HepG2 (cell line): ENCODE data around the gene CATSPERB. TPM values are rescaled to one million over a fixed set of nuclear protein-coding genes. Genes with fewer than 3 reads are reported as not detected.

Source experiments
- ATAC-seq: fragments of 200-7000 bp; cut with Tn5 transposase; 3 replicates; pipeline ENCODE4 v1.9.1; 2020; ENCODE audit warnings: mild to moderate bottlenecking, moderate library complexity
- Bru-seq: library from RNA; stranded (reverse); fragments of 400-500 nt; gene quantifications from one replicate; lab custom pipeline; 2021; lab: Mats Ljungman, UMichigan
- BruChase-seq, 2 experiments: library from RNA; stranded (reverse); fragments of 400-500 nt; gene quantifications; one replicate each; lab custom pipeline; 2021; lab: Mats Ljungman, UMichigan
- BruUV-seq: library from RNA; stranded (reverse); fragments of 400-500 nt; replicated peaks from 2 replicates; lab custom pipeline; 2021; lab: Mats Ljungman, UMichigan
- CTCF ChIA-PET: fragments of 300-600 bp; formaldehyde crosslinking; extraction: SDS; loops from one replicate; lab custom pipeline; 2021; ENCODE audit warnings: low total read pairs, inconsistent platforms, low intra/inter-chr PET ratio; lab: Yijun Ruan, JAX
- POLR2A ChIA-PET: fragments of 350-600 bp; sonication (Branson Sonifier 250); formaldehyde crosslinking; loops from one replicate; lab custom pipeline; 2020; ENCODE audit warnings: antibody characterized with exemption, inconsistent platforms; lab: Yijun Ruan, JAX
- DNase-seq: peaks from one replicate; pipeline ENCODE4 v3.0.0-alpha.2; 2015; ENCODE audit warnings: low spot score
- FAIRE-seq: peaks from 3 replicates; lab custom pipeline; 2011; peaks lifted over from hg19 to GRCh38; lab: Jason Lieb, UNC
- H2AFZ ChIP-seq: one replicate; pipeline ENCODE4 v1.6.1; 2011; ENCODE audit warnings: low read length, inconsistent platforms
- H3K27ac ChIP-seq: fragments of 300-600 bp; 3 replicates; pipeline ENCODE4 v1.8.0; 2011; ENCODE audit warnings: mixed run types, mild to moderate bottlenecking, mixed read lengths, low read length, inconsistent platforms; ENCODE audit not compliant: insufficient read depth; ENCODE audit errors: extremely low read length
- H3K27me3 ChIP-seq, 2 experiments: fragments of 200-600 bp in 1 of 2; 2 replicates in 1 of 2; 3 replicates in 1 of 2; pipeline versions ENCODE4 v1.6.0 to v1.8.0; 2011; ENCODE audit warnings: low read length in 2 of 2, mild to moderate bottlenecking in 2 of 2, moderate library complexity in 2 of 2, inconsistent platforms in 1 of 2; ENCODE audit not compliant: insufficient read depth in 2 of 2, control insufficient read depth in 1 of 2
- H3K36me3 ChIP-seq, 2 experiments: fragments of 200-600 bp in 1 of 2; replicated peaks in 1 of 2; 2 replicates in 1 of 2; 3 replicates in 1 of 2; pipeline versions ENCODE4 v1.5.1 to v1.8.0; 2011; ENCODE audit warnings: low read length in 2 of 2, inconsistent platforms in 1 of 2; ENCODE audit not compliant: insufficient read depth in 2 of 2, control insufficient read depth in 1 of 2
- H3K4me1 ChIP-seq: 2 replicates; pipeline ENCODE4 v1.5.1; 2012; ENCODE audit warnings: low read length, inconsistent platforms; ENCODE audit not compliant: insufficient read depth
- H3K4me2 ChIP-seq: 2 replicates; pipeline ENCODE4 v1.6.0; 2011; ENCODE audit warnings: low read depth, low read length, inconsistent platforms
- H3K4me3 ChIP-seq, 3 experiments: fragments of 200-600 bp in 1 of 3; sonication (generic), shearing (Covaris generic) in 1 of 3; replicated peaks in 1 of 3; 2 replicates each; pipeline ENCODE4 v1.5.1; 2011 to 2016; ENCODE audit warnings: low read length in 3 of 3, inconsistent platforms in 2 of 3, low read depth in 2 of 3, mild to moderate bottlenecking in 2 of 3, control low read depth in 1 of 3, mixed read lengths in 1 of 3; ENCODE audit not compliant: insufficient read depth in 1 of 3
- H3K79me2 ChIP-seq: one replicate; pipeline ENCODE4 v1.6.1; 2011; ENCODE audit warnings: low read length, inconsistent platforms; ENCODE audit not compliant: insufficient read depth
- H3K9ac ChIP-seq: 2 replicates; pipeline ENCODE4 v1.6.0; 2011; ENCODE audit warnings: mild to moderate bottlenecking, low read depth, low read length, inconsistent platforms; ENCODE audit not compliant: insufficient read depth
- H3K9me3 ChIP-seq: 2 replicates; pipeline ENCODE4 v1.5.1; 2012; ENCODE audit warnings: mild to moderate bottlenecking, low read length
- H4K20me1 ChIP-seq: 2 replicates; pipeline ENCODE4 v1.6.0; 2011; ENCODE audit warnings: inconsistent platforms, mild to moderate bottlenecking, low read length, moderate library complexity; ENCODE audit not compliant: insufficient read depth
- ARID5B ChIP-seq: IDR thresholded peaks from 2 replicates; pipeline ENCODE4 v1.4.0; 2020; ENCODE audit warnings: mild to moderate bottlenecking, missing genetic modification reagents
- HNF4A ChIP-seq: sonication (generic); formaldehyde crosslinking; IDR thresholded peaks from 2 replicates; pipeline ENCODE4 v1.4.0; 2020; ENCODE audit warnings: missing genetic modification reagents
- TFAP4 ChIP-seq: sonication (generic); IDR thresholded peaks from 2 replicates; pipeline ENCODE4 v1.6.1; 2016; ENCODE audit warnings: low read depth, borderline replicate concordance
- ZNF616 ChIP-seq: sonication (generic); formaldehyde crosslinking; IDR thresholded peaks from 2 replicates; pipeline ENCODE4 v1.5.0; 2020; ENCODE audit warnings: low read depth, mild to moderate bottlenecking, missing genetic modification reagents
- WGBS: methylation state at CpG from one replicate; pipeline ENCODE4 v1.1.6; 2017; ENCODE audit warnings: low lambda C conversion rate; 5-methylcytosine and 5-hydroxymethylcytosine counted together
- in situ Hi-C: cut with HindIII; loops from 2 replicates; pipeline ENCODE4 v1.10.0; 2017; ENCODE audit warnings: low pct_unique_long_range_greater_than_20kb; ENCODE audit not compliant: extremely low pct_ligation_motif_present
- intact Hi-C: fragments of 100-400 bp; cut with micrococcal nuclease; formaldehyde crosslinking; loops from one replicate; pipeline ENCODE4 v1.10.0; 2022; ENCODE audit not compliant: unreplicated experiment
- long read RNA-seq, 2 experiments: library from RNA in 1 of 2; library from polyadenylated mRNA in 1 of 2; stranded (forward) in 1 of 2; unstranded in 1 of 2; transcript quantifications; one replicate each; pipeline ENCODE4 v2.0.0, GENCODE V29; 2019 to 2022
- polyA minus RNA-seq, 3 experiments: library from RNA; depleted of rRNA, polyadenylated mRNA; stranded (reverse); fragments of >200 nt; gene quantifications; 2 replicates each; pipeline ENCODE4 v1.2.3, GENCODE V29; 2011; ENCODE audit warnings: low replicate concordance in 1 of 3
- polyA plus RNA-seq, 8 experiments: library from polyadenylated mRNA; depleted of rRNA in 3 of 8; stranded (reverse) in 7 of 8; unstranded in 1 of 8; fragments of >200 nt; fragmentation: Illumina TruSeq in 4 of 8; extraction: Trizol in 4 of 8; gene quantifications; 2 replicates each; pipeline versions ENCODE4 v1.2.1 to v1.2.3, GENCODE V29; 2011 to 2016; ENCODE audit warnings: low read depth in 4 of 8, missing spikeins in 1 of 8, mixed read lengths in 1 of 8; ENCODE audit not compliant: insufficient read depth in 1 of 8
- total RNA-seq, 5 experiments: library from RNA; depleted of rRNA; stranded (reverse); fragments of >200 nt; fragmentation: Illumina TruSeq; extraction: Trizol; gene quantifications; 2 replicates each; pipeline ENCODE4 v1.2.3, GENCODE V29; 2016; ENCODE audit warnings: low read depth in 1 of 5

Gene CATSPERB
- total RNA-seq (2016; rRNA removed; fragmentation: Illumina TruSeq; extraction: Trizol): not detected in 2 replicates
- not detected in 2 replicates for total RNA-seq (2016; cell fraction: cytosol; rRNA removed; fragmentation: Illumina TruSeq; extraction: Trizol; ENCODE audit: low read depth)
- not detected in 2 replicates for total RNA-seq (2016; cell fraction: insoluble cytoplasmic fraction; rRNA removed; fragmentation: Illumina TruSeq; extraction: Trizol)
- total RNA-seq (2016; cell fraction: membrane; rRNA removed; fragmentation: Illumina TruSeq; extraction: Trizol): not detected in 2 replicates
- total RNA-seq (2016; cell fraction: nucleus; rRNA removed; fragmentation: Illumina TruSeq; extraction: Trizol): not detected in 2 replicates
- not detected in 2 replicates for polyA plus RNA-seq (2011; rRNA removed)
- polyA plus RNA-seq (2011; cell fraction: cytosol; rRNA removed): not detected in 2 replicates
- polyA plus RNA-seq (2011; cell fraction: nucleus; rRNA removed): not detected in 2 replicates
- not detected in 2 replicates for polyA plus RNA-seq (2012)
- not detected in 2 replicates for polyA plus RNA-seq (2016; cell fraction: cytosol; fragmentation: Illumina TruSeq; extraction: Trizol; ENCODE audit: low read depth)
- polyA plus RNA-seq (2016; cell fraction: insoluble cytoplasmic fraction; fragmentation: Illumina TruSeq; extraction: Trizol; ENCODE audit: low read depth): not detected in 2 replicates
- not detected in 2 replicates for polyA plus RNA-seq (2016; cell fraction: membrane; fragmentation: Illumina TruSeq; extraction: Trizol; ENCODE audit: low read depth)
- not detected in 2 replicates for polyA plus RNA-seq (2016; cell fraction: nucleus; fragmentation: Illumina TruSeq; extraction: Trizol; ENCODE audit: insufficient read depth, low read depth)
- not detected in 2 replicates for polyA minus RNA-seq (2011; rRNA and poly(A)+ RNA removed; ENCODE audit: low replicate concordance)
- not detected in 2 replicates for polyA minus RNA-seq (2011; cell fraction: cytosol; rRNA and poly(A)+ RNA removed)
- not detected in 2 replicates for polyA minus RNA-seq (2011; cell fraction: nucleus; rRNA and poly(A)+ RNA removed)
- Bru-seq, nascent RNA: percentile 1 among the genes with signal in this experiment
- BruChase-seq, experiment 1, labeled RNA remaining after a 6-hour chase: percentile 1 among the genes with signal in this experiment
- BruChase-seq, experiment 2, labeled RNA remaining after a 2-hour chase: percentile 2 among the genes with signal in this experiment
- long read RNA-seq, experiment 1: 0 reads
- long read RNA-seq, experiment 2: 0 reads

- H3K4me2 ChIP-seq: no peak within 1 kb of the TSS
- no peaks in the 10 kb centered on the region for H3K79me2 ChIP-seq
- DNase-seq: no peak
- no peaks in the 10 kb centered on the region for H4K20me1 ChIP-seq
- no peaks in the 10 kb centered on the region for H3K9me3 ChIP-seq
- WGBS: 0% methylated on average over 2 of the region's 2 CpGs
- H3K4me1 ChIP-seq: no peaks in the 10 kb centered on the region
- CTCF ChIA-PET: no interaction called here
- POLR2A ChIA-PET: no interaction called here
- ATAC-seq: no peak
- intact Hi-C loops: no loop called here
- no peak for TF ChIP-seq ZNF616 (CRISPR knock-in tag)
- BruUV-seq: no TSS peak
- H3K27me3 ChIP-seq: no peaks in the 10 kb centered on the region
- H3K9ac ChIP-seq: no peak within 1 kb of the TSS
- H3K36me3 ChIP-seq: no peaks in the 10 kb centered on the region
- no peak within 1 kb of the TSS for H3K4me3 ChIP-seq
- no peak for FAIRE-seq
- H2AFZ ChIP-seq: no peak within 1 kb of the TSS
- in situ Hi-C loops: no loop called here
- no peak within 1 kb of the TSS for H3K27ac ChIP-seq
Observed at GRCh38 chr14:91731986-91732385, at the start of gene CATSPERB. Gene CATSPERB (minus strand): TSS chr14:91732086. CDS start chr14:91729479, 2,607 bp downstream.

GRCh38 chr14:91780452-91780851, 48.6 kb upstream of the CATSPERB start:
- no TSS peak for BruUV-seq
- ChIA-PET POLR2A (no interaction called here), CTCF (no interaction called here)
- no peak overlapping the region for H3K4me3 ChIP-seq
- H3K27ac ChIP-seq: no peak overlapping the region
- intact Hi-C loops: no loop called here
- 0% methylated on average over 3 of the region's 3 CpGs for whole genome bisulfite sequencing
- peaks cover 15% of the 10 kb centered on the region for H3K4me1 ChIP-seq
- H3K27me3 ChIP-seq: no peaks in the 10 kb centered on the region
- H3K9me3 ChIP-seq: no peaks in the 10 kb centered on the region
- H3K79me2 ChIP-seq: no peaks in the 10 kb centered on the region
- ATAC-seq: no peak
- H4K20me1 ChIP-seq: no peaks in the 10 kb centered on the region
- H3K9ac ChIP-seq: no peak overlapping the region
- no peaks in the 10 kb centered on the region for H3K36me3 ChIP-seq
- FAIRE-seq: peak; percentile 60
- in situ Hi-C loops: no loop called here
- H3K4me2 ChIP-seq: peak overlapping the region; percentile 54
- no peak overlapping the region for H2AFZ ChIP-seq
- DNase-seq: peak; percentile 45
- TF ChIP-seq HNF4A (CRISPR knock-in tag) (peak; percentile 57), TFAP4 (no peak), ARID5B (CRISPR knock-in tag) (0 out of 2 replicates have a peak, but pooled peaks have one; percentile 18)
